RKO (cell line): Measurements from ENCODE around the gene LUZP2.

Source experiments
- DNase-seq: peaks from one replicate; pipeline ENCODE4 v3.0.0-alpha.2; 2016; ENCODE audit warnings: low spot score

LUZP2 gene

GRCh38 chr11:24716403-24716802 is 219.6 kb downstream of the LUZP2 start:
- no peak for DNase-seq

GRCh38 chr11:24723231-24723630 is 226.4 kb downstream of the LUZP2 start:
- no peak for DNase-seq

- DNase-seq: no peak
These were observed 234.7 kb downstream of the LUZP2 start for GRCh38 chr11:24731554-24731953.

- DNase-seq: no peak
These were observed 237.9 kb downstream of the LUZP2 start for GRCh38 chr11:24734742-24735237.

GRCh38 chr11:24738972-24739371 is 242.1 kb downstream of the LUZP2 start:
- no peak for DNase-seq

GRCh38 chr11:24739637-24740036 is 242.8 kb downstream of the LUZP2 start:
- no peak for DNase-seq

- no peak for DNase-seq
These were observed 250.7 kb downstream of the LUZP2 start for GRCh38 chr11:24747275-24748251.

- no peak for DNase-seq
These were observed 251.4 kb downstream of the LUZP2 start for GRCh38 chr11:24748261-24748660.

- DNase-seq: peak; percentile 12
These were observed 257.6 kb downstream of the LUZP2 start for GRCh38 chr11:24754406-24754805.

- no peak for DNase-seq
These were observed 258.5 kb downstream of the LUZP2 start for GRCh38 chr11:24755260-24755839.

GRCh38 chr11:24759742-24760141 is 262.9 kb downstream of the LUZP2 start:
- DNase-seq: no peak

- no peak for DNase-seq
These were observed 263.8 kb downstream of the LUZP2 start for GRCh38 chr11:24760681-24761080.

GRCh38 chr11:24762076-24762475 is 265.2 kb downstream of the LUZP2 start:
- no peak for DNase-seq

GRCh38 chr11:24767411-24767810 is 270.6 kb downstream of the LUZP2 start:
- DNase-seq: no peak

- DNase-seq: no peak
These were observed 276.5 kb downstream of the LUZP2 start for GRCh38 chr11:24773322-24773721.

- DNase-seq: peak; percentile 18
These were observed 282.9 kb downstream of the LUZP2 start for GRCh38 chr11:24779791-24780190.

GRCh38 chr11:24781288-24781687 is 284.4 kb downstream of the LUZP2 start:
- no peak for DNase-seq

GRCh38 chr11:24793479-24793878 is 296.6 kb downstream of the LUZP2 start:
- no peak for DNase-seq

- no peak for DNase-seq
These were observed 297.2 kb downstream of the LUZP2 start for GRCh38 chr11:24794064-24794463.

GRCh38 chr11:24805671-24806070 is 308.8 kb downstream of the LUZP2 start:
- no peak for DNase-seq

GRCh38 chr11:24808173-24808572 is 311.3 kb downstream of the LUZP2 start:
- DNase-seq: no peak

GRCh38 chr11:24819006-24819405 is 322.2 kb downstream of the LUZP2 start:
- no peak for DNase-seq

GRCh38 chr11:24819863-24820434 is 323.1 kb downstream of the LUZP2 start:
- DNase-seq: no peak
